Germinal center (tissue), 1 donor: ENCODE results near the gene TMPRSS4.

Source experiments
- DNase-seq: peaks from one replicate; pipeline ENCODE4 v3.0.0; 2012; ENCODE audit warnings: mixed read lengths, low spot score

Gene TMPRSS4

GRCh38 chr11:118135051-118135795, 58.3 kb downstream of the TMPRSS4 start:
- no peak for DNase-seq

GRCh38 chr11:118135796-118136165, 58.9 kb downstream of the TMPRSS4 start:
- no peak for DNase-seq

GRCh38 chr11:118136341-118136740, 59.5 kb downstream of the TMPRSS4 start:
- no peak for DNase-seq

- no peak for DNase-seq
Measured at GRCh38 chr11:118136801-118137200, 59.9 kb downstream of the TMPRSS4 start.

- no peak for DNase-seq
Measured at GRCh38 chr11:118138839-118139420, 62.1 kb downstream of the TMPRSS4 start.

- no peak for DNase-seq
Measured at GRCh38 chr11:118139578-118139977, 62.7 kb downstream of the TMPRSS4 start.

- no peak for DNase-seq
Measured at GRCh38 chr11:118142081-118142480, 65.2 kb downstream of the TMPRSS4 start.

GRCh38 chr11:118142809-118143208, 65.9 kb downstream of the TMPRSS4 start:
- DNase-seq: no peak

- DNase-seq: no peak
Measured at GRCh38 chr11:118143661-118144185, 66.8 kb downstream of the TMPRSS4 start.

- DNase-seq: no peak
Measured at GRCh38 chr11:118144301-118145268, 67.7 kb downstream of the TMPRSS4 start.

GRCh38 chr11:118145285-118146227, 68.7 kb downstream of the TMPRSS4 start:
- peak; percentile 93 for DNase-seq

- no peak for DNase-seq
Measured at GRCh38 chr11:118146554-118146953, 69.7 kb downstream of the TMPRSS4 start.

GRCh38 chr11:118147502-118147901, 70.6 kb downstream of the TMPRSS4 start:
- no peak for DNase-seq

- no peak for DNase-seq
Measured at GRCh38 chr11:118148240-118148639, 71.4 kb downstream of the TMPRSS4 start.

GRCh38 chr11:118148856-118149255, 72.0 kb downstream of the TMPRSS4 start:
- DNase-seq: no peak

- DNase-seq: no peak
Measured at GRCh38 chr11:118149493-118149892, 72.6 kb downstream of the TMPRSS4 start.

- DNase-seq: peak; percentile 17
Measured at GRCh38 chr11:118151431-118151830, 74.6 kb downstream of the TMPRSS4 start.

GRCh38 chr11:118152020-118152551, 75.2 kb downstream of the TMPRSS4 start:
- DNase-seq: no peak

GRCh38 chr11:118152552-118153471, 75.9 kb downstream of the TMPRSS4 start, which contains the start of gene SCN4B:
Gene SCN4B, minus strand, starts transcription at chr11:118152823. Its CDS starts 150 bp downstream, at chr11:118152673.
- peak; percentile 38 for DNase-seq

GRCh38 chr11:118153516-118153915, 76.6 kb downstream of the TMPRSS4 start:
- DNase-seq: no peak
